Measurements from ENCODE around the gene WBP11.

The WBP11 gene

DNA sequence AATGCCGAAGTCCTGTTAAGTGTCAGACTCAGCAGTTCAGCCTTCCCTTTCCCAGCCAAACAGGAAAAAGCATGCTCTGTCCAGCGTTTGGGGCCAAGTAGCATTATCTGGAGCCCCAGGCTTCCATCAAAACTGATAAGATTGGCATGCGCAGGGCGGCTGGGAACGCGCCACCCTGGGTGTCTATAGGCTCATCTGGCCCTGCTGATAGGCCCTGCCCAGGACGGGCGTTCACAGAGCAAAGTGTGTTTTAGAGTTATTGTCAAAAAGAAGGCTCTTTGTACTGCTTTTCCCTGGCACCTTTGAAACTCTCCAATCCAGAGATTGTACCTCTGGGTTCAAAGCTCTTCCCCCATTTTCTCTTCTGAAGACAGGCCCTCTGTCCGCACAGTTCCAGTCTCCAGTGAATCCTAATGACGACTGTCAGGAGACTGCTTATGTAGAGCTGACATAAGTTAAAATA, 40.2 kb upstream of the WBP11 start, which contains the start of gene ART4:
Gene ART4, minus strand, starts transcription at position 102 of the 463 bp plus-strand sequence. CDS start 413 bp downstream, outside the sequence.
- H2BK15ac ChIP-seq (ENCODE audit: low read length) = no peak within 1 kb of the TSS
- no peak within 1 kb of the TSS for H2AK5ac ChIP-seq (ENCODE audit: low read depth, low read length)
- H3K4me2 ChIP-seq (ENCODE audit: insufficient read depth, low read length, poor library complexity, severe bottlenecking) = no peak within 1 kb of the TSS
- H3K9ac ChIP-seq (ENCODE audit: low read depth, low read length, poor library complexity) = no peak within 1 kb of the TSS
- no peak within 1 kb of the TSS for H3K18ac ChIP-seq (ENCODE audit: low read length)
- no peak within 1 kb of the TSS for H3K4ac ChIP-seq (ENCODE audit: low read length)
- H4K8ac ChIP-seq (ENCODE audit: low read depth, low read length) = no peak within 1 kb of the TSS
- H4K91ac ChIP-seq (ENCODE audit: low read depth, low read length, poor library complexity) = no peak within 1 kb of the TSS
- no peak within 1 kb of the TSS for H3K23ac ChIP-seq (ENCODE audit: low read depth, low read length, poor library complexity)
- H3K79me1 ChIP-seq (ENCODE audit: low read depth, low read length) = no peaks in the 10 kb centered on the region
- H2BK5ac ChIP-seq (ENCODE audit: low read length) = no peak within 1 kb of the TSS
- H3K4me3 ChIP-seq (ENCODE audit: low read length in 2 of 2) = no peak within 1 kb of the TSS
- no peak within 1 kb of the TSS for H2BK12ac ChIP-seq (ENCODE audit: low read length)
- peaks cover 0 to 2% of the 10 kb centered on the region in 2 donors for H3K4me1 ChIP-seq (ENCODE audit: control insufficient read depth in 2 of 2, insufficient read depth in 1 of 2, low read depth in 1 of 2, low read length in 2 of 2)
- no peak for DNase-seq (ENCODE audit: low spot score)
- H3K27me3 ChIP-seq (ENCODE audit: control insufficient read depth in 3 of 3, insufficient read depth in 3 of 3, low read depth in 1 of 3, low read length in 3 of 3) = no peaks in the 10 kb centered on the region
- H2AFZ ChIP-seq (ENCODE audit: low read length) = no peak within 1 kb of the TSS
- no peak within 1 kb of the TSS for H3K27ac ChIP-seq (replicated peaks; ENCODE audit: low read length)
- H2BK120ac ChIP-seq (ENCODE audit: low read depth, low read length) = no peak within 1 kb of the TSS
- H3K9me3 ChIP-seq (replicated peaks in 1 of 2; ENCODE audit: control insufficient read depth in 2 of 2, insufficient read depth in 1 of 2, low read depth in 1 of 2, low read length in 2 of 2) = peaks cover 0 to 4% of the 10 kb centered on the region in 2 donors
- H3K36me3 ChIP-seq (replicated peaks in 1 of 2; ENCODE audit: control insufficient read depth in 2 of 2, insufficient read depth in 2 of 2, low read length in 2 of 2) = no peaks in the 10 kb centered on the region
- H3K14ac ChIP-seq (ENCODE audit: low read length) = no peak within 1 kb of the TSS
- WGBS, 2 donors (ENCODE audit: extremely low coverage in 2 of 2, insufficient read length in 2 of 2, insufficient replicate concordance in 1 of 2) = no CpG with 5 or more reads among the region's 10 CpGs

DNA sequence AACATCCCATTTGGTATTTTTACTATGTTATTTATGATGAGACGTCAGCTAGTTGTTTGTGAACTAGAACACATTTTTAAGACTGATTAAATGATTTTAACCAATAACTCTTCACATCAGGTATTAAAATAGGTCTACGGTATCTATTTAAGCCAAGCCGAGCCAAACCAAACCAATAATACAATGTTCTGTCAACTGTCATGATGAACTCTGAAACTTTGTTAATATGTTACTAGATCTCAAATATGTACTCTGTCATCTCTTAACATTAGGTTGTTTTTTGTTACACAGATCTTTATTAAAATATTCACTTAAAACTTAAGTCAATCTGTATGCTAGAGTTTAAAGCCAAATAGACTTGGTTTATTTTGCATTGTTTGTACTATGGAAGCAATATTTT, 39.0 kb upstream of the WBP11 start:
- Histone ChIP-seq H3K4me2 (ENCODE audit: insufficient read depth, low read length, poor library complexity, severe bottlenecking) (no peak overlapping the region), H3K4ac (ENCODE audit: low read length) (no peak overlapping the region), H3K4me1 (ENCODE audit: control insufficient read depth in 2 of 2, insufficient read depth in 1 of 2, low read depth in 1 of 2, low read length in 2 of 2) (peaks cover 0 to 2% of the 10 kb centered on the region in 2 donors), H2BK15ac (ENCODE audit: low read length) (no peak overlapping the region), H3K9me3 (replicated peaks in 1 of 2; ENCODE audit: control insufficient read depth in 2 of 2, insufficient read depth in 1 of 2, low read depth in 1 of 2, low read length in 2 of 2) (peaks cover 0 to 4% of the 10 kb centered on the region in 2 donors), H2BK12ac (ENCODE audit: low read length) (no peak overlapping the region), H3K9ac (ENCODE audit: low read depth, low read length, poor library complexity) (no peak overlapping the region), H2BK120ac (ENCODE audit: low read depth, low read length) (no peak overlapping the region), H3K4me3 (ENCODE audit: low read length in 2 of 2) (no peak overlapping the region), H2AFZ (ENCODE audit: low read length) (no peak overlapping the region), H3K14ac (ENCODE audit: low read length) (no peak overlapping the region), H3K23ac (ENCODE audit: low read depth, low read length, poor library complexity) (no peak overlapping the region), H3K27ac (replicated peaks; ENCODE audit: low read length) (no peak overlapping the region), H3K18ac (ENCODE audit: low read length) (no peak overlapping the region), H3K79me1 (ENCODE audit: low read depth, low read length) (no peaks in the 10 kb centered on the region), H3K36me3 (replicated peaks in 1 of 2; ENCODE audit: control insufficient read depth in 2 of 2, insufficient read depth in 2 of 2, low read length in 2 of 2) (no peaks in the 10 kb centered on the region), H4K91ac (ENCODE audit: low read depth, low read length, poor library complexity) (no peak overlapping the region), H2BK5ac (ENCODE audit: low read length) (no peak overlapping the region), H2AK5ac (ENCODE audit: low read depth, low read length) (no peak overlapping the region), H4K8ac (ENCODE audit: low read depth, low read length) (no peak overlapping the region), H3K27me3 (ENCODE audit: control insufficient read depth in 3 of 3, insufficient read depth in 3 of 3, low read depth in 1 of 3, low read length in 3 of 3) (no peaks in the 10 kb centered on the region)
- DNase-seq (ENCODE audit: low spot score) = no peak
- WGBS, 2 donors (ENCODE audit: extremely low coverage in 2 of 2, insufficient read length in 2 of 2, insufficient replicate concordance in 1 of 2) = no CpG with 5 or more reads among the region's 3 CpGs

DNA sequence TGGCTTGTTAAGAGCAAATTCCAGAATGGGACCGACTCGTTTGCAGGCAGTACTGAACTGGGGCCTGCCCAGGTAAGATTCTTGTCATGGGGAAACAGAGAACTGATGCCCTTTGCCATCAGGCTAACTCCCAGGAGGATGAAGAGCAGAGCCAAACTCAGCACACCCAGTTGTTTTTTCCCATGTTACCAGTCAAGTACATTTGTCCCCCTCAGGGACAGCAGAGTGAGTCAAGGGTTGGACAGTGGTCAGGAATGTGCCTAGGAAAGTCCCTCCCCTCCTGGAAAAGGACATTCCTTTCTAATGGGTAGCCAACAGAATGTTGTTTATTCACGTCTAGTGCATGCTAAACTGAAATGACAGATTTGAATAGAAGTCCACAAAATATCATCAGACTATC, 38.5 kb upstream of the WBP11 start:
- WGBS, 2 donors (ENCODE audit: extremely low coverage in 2 of 2, insufficient read length in 2 of 2, insufficient replicate concordance in 1 of 2) = no CpG with 5 or more reads among the region's 3 CpGs

DNA sequence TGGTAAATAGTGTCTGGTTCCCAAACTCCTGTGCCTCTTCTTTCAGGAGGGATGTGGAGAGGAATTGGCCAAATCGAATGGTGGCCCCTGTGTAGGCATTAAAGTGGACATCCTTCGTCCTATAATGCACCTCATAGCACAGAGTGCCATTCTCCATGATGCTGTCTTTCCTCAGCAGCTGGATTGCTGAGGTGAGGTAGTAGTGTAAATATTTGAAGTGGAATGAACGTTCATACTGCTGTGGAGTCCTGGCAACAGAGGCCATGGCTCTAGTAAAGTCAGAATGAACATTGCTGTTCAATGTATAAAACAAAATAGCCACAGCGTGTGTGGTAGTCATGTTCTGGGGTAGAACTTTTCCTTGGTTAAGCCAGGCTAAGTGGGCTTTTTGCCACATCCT, 37.3 kb upstream of the WBP11 start:
- no peak overlapping the region for H4K91ac ChIP-seq (ENCODE audit: low read depth, low read length, poor library complexity)
- WGBS, 2 donors (ENCODE audit: extremely low coverage in 2 of 2, insufficient read length in 2 of 2, insufficient replicate concordance in 1 of 2) = no CpG with 5 or more reads among the region's 4 CpGs
- H3K36me3 ChIP-seq (replicated peaks in 1 of 2; ENCODE audit: control insufficient read depth in 2 of 2, insufficient read depth in 2 of 2, low read length in 2 of 2) = no peaks in the 10 kb centered on the region
- H2BK5ac ChIP-seq (ENCODE audit: low read length) = no peak overlapping the region
- no peak overlapping the region for H3K14ac ChIP-seq (ENCODE audit: low read length)
- H3K9me3 ChIP-seq (replicated peaks in 1 of 2; ENCODE audit: control insufficient read depth in 2 of 2, insufficient read depth in 1 of 2, low read depth in 1 of 2, low read length in 2 of 2) = peaks cover 0 to 4% of the 10 kb centered on the region in 2 donors
- H3K23ac ChIP-seq (ENCODE audit: low read depth, low read length, poor library complexity) = no peak overlapping the region
- no peaks in the 10 kb centered on the region for H3K79me1 ChIP-seq (ENCODE audit: low read depth, low read length)
- H2BK15ac ChIP-seq (ENCODE audit: low read length) = no peak overlapping the region
- H3K4me1 ChIP-seq (ENCODE audit: control insufficient read depth in 2 of 2, insufficient read depth in 1 of 2, low read depth in 1 of 2, low read length in 2 of 2) = peaks cover 0 to 2% of the 10 kb centered on the region in 2 donors
- H3K18ac ChIP-seq (ENCODE audit: low read length) = no peak overlapping the region
- H2AK5ac ChIP-seq (ENCODE audit: low read depth, low read length) = no peak overlapping the region
- no peak overlapping the region for H3K9ac ChIP-seq (ENCODE audit: low read depth, low read length, poor library complexity)
- H2BK12ac ChIP-seq (ENCODE audit: low read length) = no peak overlapping the region
- no peak for DNase-seq (ENCODE audit: low spot score)
- H3K27me3 ChIP-seq (ENCODE audit: control insufficient read depth in 3 of 3, insufficient read depth in 3 of 3, low read depth in 1 of 3, low read length in 3 of 3) = no peaks in the 10 kb centered on the region
- H3K27ac ChIP-seq (replicated peaks; ENCODE audit: low read length) = no peak overlapping the region
- H3K4me2 ChIP-seq (ENCODE audit: insufficient read depth, low read length, poor library complexity, severe bottlenecking) = no peak overlapping the region
- no peak overlapping the region for H2AFZ ChIP-seq (ENCODE audit: low read length)
- no peak overlapping the region for H3K4ac ChIP-seq (ENCODE audit: low read length)
- H4K8ac ChIP-seq (ENCODE audit: low read depth, low read length) = no peak overlapping the region
- no peak overlapping the region for H2BK120ac ChIP-seq (ENCODE audit: low read depth, low read length)
- H3K4me3 ChIP-seq (ENCODE audit: low read length in 2 of 2) = no peak overlapping the region

More for the DNA sequence above, 38.5 kb upstream of the WBP11 start:
- peaks cover 0 to 4% of the 10 kb centered on the region in 2 donors for H3K9me3 ChIP-seq (replicated peaks in 1 of 2; ENCODE audit: control insufficient read depth in 2 of 2, insufficient read depth in 1 of 2, low read depth in 1 of 2, low read length in 2 of 2)
- no peak overlapping the region for H3K4me2 ChIP-seq (ENCODE audit: insufficient read depth, low read length, poor library complexity, severe bottlenecking)
- no peak overlapping the region for H2BK5ac ChIP-seq (ENCODE audit: low read length)
- H4K91ac ChIP-seq (ENCODE audit: low read depth, low read length, poor library complexity) = no peak overlapping the region
- H3K79me1 ChIP-seq (ENCODE audit: low read depth, low read length) = no peaks in the 10 kb centered on the region
- H2AK5ac ChIP-seq (ENCODE audit: low read depth, low read length) = no peak overlapping the region
- no peak overlapping the region for H2BK120ac ChIP-seq (ENCODE audit: low read depth, low read length)
- H3K4me3 ChIP-seq (ENCODE audit: low read length in 2 of 2) = no peak overlapping the region
- H3K9ac ChIP-seq (ENCODE audit: low read depth, low read length, poor library complexity) = no peak overlapping the region
- H3K27ac ChIP-seq (replicated peaks; ENCODE audit: low read length) = no peak overlapping the region
- no peak overlapping the region for H3K4ac ChIP-seq (ENCODE audit: low read length)
- no peak overlapping the region for H3K23ac ChIP-seq (ENCODE audit: low read depth, low read length, poor library complexity)
- no peak overlapping the region for H2BK15ac ChIP-seq (ENCODE audit: low read length)
- H3K18ac ChIP-seq (ENCODE audit: low read length) = no peak overlapping the region
- no peak overlapping the region for H2BK12ac ChIP-seq (ENCODE audit: low read length)
- H3K4me1 ChIP-seq (ENCODE audit: control insufficient read depth in 2 of 2, insufficient read depth in 1 of 2, low read depth in 1 of 2, low read length in 2 of 2) = peaks cover 0 to 2% of the 10 kb centered on the region in 2 donors
- no peak overlapping the region for H4K8ac ChIP-seq (ENCODE audit: low read depth, low read length)
- H3K14ac ChIP-seq (ENCODE audit: low read length) = no peak overlapping the region
- no peak for DNase-seq (ENCODE audit: low spot score)
- no peaks in the 10 kb centered on the region for H3K36me3 ChIP-seq (replicated peaks in 1 of 2; ENCODE audit: control insufficient read depth in 2 of 2, insufficient read depth in 2 of 2, low read length in 2 of 2)
- no peak overlapping the region for H2AFZ ChIP-seq (ENCODE audit: low read length)
- H3K27me3 ChIP-seq (ENCODE audit: control insufficient read depth in 3 of 3, insufficient read depth in 3 of 3, low read depth in 1 of 3, low read length in 3 of 3) = no peaks in the 10 kb centered on the region
